ENCODE data around the gene AMMECR1.

AMMECR1 gene

GRCh38 chrX:110265661-110266060 lies 52.2 kb downstream of the AMMECR1 start:
- H3K27ac ChIP-seq (ENCODE audit: low read depth, low read length): no peak overlapping the region

GRCh38 chrX:110259117-110259516 lies 58.8 kb downstream of the AMMECR1 start:
- Histone ChIP-seq H3K9me3 (ENCODE audit: control insufficient read depth in 1 of 2, low read length in 2 of 2) (no peaks in the 10 kb centered on the region), H3K4me3 (ENCODE audit: low read depth in 1 of 2, low read length in 2 of 2) (no peak overlapping the region), H3K36me3 (ENCODE audit: control insufficient read depth in 1 of 2, insufficient read depth in 2 of 2, low read length in 2 of 2) (no peaks in the 10 kb centered on the region), H3K27ac (ENCODE audit: low read depth, low read length) (no peak overlapping the region), H3K4me1 (ENCODE audit: control insufficient read depth in 1 of 2, insufficient read depth in 2 of 2, low read length in 2 of 2) (no peaks in the 10 kb centered on the region), H3K9ac (ENCODE audit: low read depth in 1 of 2, low read length in 2 of 2) (no peak overlapping the region), H3K27me3 (ENCODE audit: control insufficient read depth in 1 of 2, insufficient read depth in 2 of 2, low read length in 2 of 2) (no peaks in the 10 kb centered on the region)

More at GRCh38 chrX:110265661-110266060, 52.2 kb downstream of the AMMECR1 start:
- no peaks in the 10 kb centered on the region for H3K9me3 ChIP-seq (ENCODE audit: control insufficient read depth in 1 of 2, low read length in 2 of 2)
- no peaks in the 10 kb centered on the region for H3K36me3 ChIP-seq (ENCODE audit: control insufficient read depth in 1 of 2, insufficient read depth in 2 of 2, low read length in 2 of 2)
- H3K27me3 ChIP-seq (ENCODE audit: control insufficient read depth in 1 of 2, insufficient read depth in 2 of 2, low read length in 2 of 2): no peaks in the 10 kb centered on the region
- H3K9ac ChIP-seq (ENCODE audit: low read depth in 1 of 2, low read length in 2 of 2): no peak overlapping the region
- H3K4me1 ChIP-seq (ENCODE audit: control insufficient read depth in 1 of 2, insufficient read depth in 2 of 2, low read length in 2 of 2): no peaks in the 10 kb centered on the region
- no peak overlapping the region for H3K4me3 ChIP-seq (ENCODE audit: low read depth in 1 of 2, low read length in 2 of 2)

- Histone ChIP-seq H3K4me3 (ENCODE audit: low read depth in 1 of 2, low read length in 2 of 2) (no peak overlapping the region), H3K27me3 (ENCODE audit: control insufficient read depth in 1 of 2, insufficient read depth in 2 of 2, low read length in 2 of 2) (no peaks in the 10 kb centered on the region), H3K9ac (ENCODE audit: low read depth in 1 of 2, low read length in 2 of 2) (no peak overlapping the region), H3K36me3 (ENCODE audit: control insufficient read depth in 1 of 2, insufficient read depth in 2 of 2, low read length in 2 of 2) (no peaks in the 10 kb centered on the region), H3K9me3 (ENCODE audit: control insufficient read depth in 1 of 2, low read length in 2 of 2) (no peaks in the 10 kb centered on the region), H3K4me1 (ENCODE audit: control insufficient read depth in 1 of 2, insufficient read depth in 2 of 2, low read length in 2 of 2) (no peaks in the 10 kb centered on the region), H3K27ac (ENCODE audit: low read depth, low read length) (no peak overlapping the region)
Observed at GRCh38 chrX:110258552-110258951, 59.3 kb downstream of the AMMECR1 start.

GRCh38 chrX:110257889-110258288 lies 60.0 kb downstream of the AMMECR1 start:
- Histone ChIP-seq H3K27ac (ENCODE audit: low read depth, low read length) (no peak overlapping the region), H3K27me3 (ENCODE audit: control insufficient read depth in 1 of 2, insufficient read depth in 2 of 2, low read length in 2 of 2) (no peaks in the 10 kb centered on the region), H3K9ac (ENCODE audit: low read depth in 1 of 2, low read length in 2 of 2) (no peak overlapping the region), H3K4me1 (ENCODE audit: control insufficient read depth in 1 of 2, insufficient read depth in 2 of 2, low read length in 2 of 2) (no peaks in the 10 kb centered on the region), H3K4me3 (ENCODE audit: low read depth in 1 of 2, low read length in 2 of 2) (no peak overlapping the region), H3K36me3 (ENCODE audit: control insufficient read depth in 1 of 2, insufficient read depth in 2 of 2, low read length in 2 of 2) (no peaks in the 10 kb centered on the region), H3K9me3 (ENCODE audit: control insufficient read depth in 1 of 2, low read length in 2 of 2) (no peaks in the 10 kb centered on the region)

- no peaks in the 10 kb centered on the region for H3K9me3 ChIP-seq (ENCODE audit: control insufficient read depth in 1 of 2, low read length in 2 of 2)
- H3K4me1 ChIP-seq (ENCODE audit: control insufficient read depth in 1 of 2, insufficient read depth in 2 of 2, low read length in 2 of 2): no peaks in the 10 kb centered on the region
- H3K36me3 ChIP-seq (ENCODE audit: control insufficient read depth in 1 of 2, insufficient read depth in 2 of 2, low read length in 2 of 2): no peaks in the 10 kb centered on the region
- no peak overlapping the region for H3K4me3 ChIP-seq (ENCODE audit: low read depth in 1 of 2, low read length in 2 of 2)
- no peak overlapping the region for H3K9ac ChIP-seq (ENCODE audit: low read depth in 1 of 2, low read length in 2 of 2)
- H3K27me3 ChIP-seq (ENCODE audit: control insufficient read depth in 1 of 2, insufficient read depth in 2 of 2, low read length in 2 of 2): no peaks in the 10 kb centered on the region
- H3K27ac ChIP-seq (ENCODE audit: low read depth, low read length): no peak overlapping the region
Observed at GRCh38 chrX:110252711-110253110, 65.2 kb downstream of the AMMECR1 start.

GRCh38 chrX:110251961-110252360 lies 65.9 kb downstream of the AMMECR1 start:
- no peaks in the 10 kb centered on the region for H3K4me1 ChIP-seq (ENCODE audit: control insufficient read depth in 1 of 2, insufficient read depth in 2 of 2, low read length in 2 of 2)
- no peaks in the 10 kb centered on the region for H3K27me3 ChIP-seq (ENCODE audit: control insufficient read depth in 1 of 2, insufficient read depth in 2 of 2, low read length in 2 of 2)
- H3K4me3 ChIP-seq (ENCODE audit: low read depth in 1 of 2, low read length in 2 of 2): no peak overlapping the region
- H3K9ac ChIP-seq (ENCODE audit: low read depth in 1 of 2, low read length in 2 of 2): no peak overlapping the region
- H3K36me3 ChIP-seq (ENCODE audit: control insufficient read depth in 1 of 2, insufficient read depth in 2 of 2, low read length in 2 of 2): no peaks in the 10 kb centered on the region
- H3K9me3 ChIP-seq (ENCODE audit: control insufficient read depth in 1 of 2, low read length in 2 of 2): no peaks in the 10 kb centered on the region
- H3K27ac ChIP-seq (ENCODE audit: low read depth, low read length): no peak overlapping the region

GRCh38 chrX:110251526-110251925 lies 66.4 kb downstream of the AMMECR1 start:
- Histone ChIP-seq H3K27me3 (ENCODE audit: control insufficient read depth in 1 of 2, insufficient read depth in 2 of 2, low read length in 2 of 2) (no peaks in the 10 kb centered on the region), H3K9me3 (ENCODE audit: control insufficient read depth in 1 of 2, low read length in 2 of 2) (no peaks in the 10 kb centered on the region), H3K27ac (ENCODE audit: low read depth, low read length) (no peak overlapping the region), H3K9ac (ENCODE audit: low read depth in 1 of 2, low read length in 2 of 2) (no peak overlapping the region), H3K36me3 (ENCODE audit: control insufficient read depth in 1 of 2, insufficient read depth in 2 of 2, low read length in 2 of 2) (no peaks in the 10 kb centered on the region), H3K4me3 (ENCODE audit: low read depth in 1 of 2, low read length in 2 of 2) (no peak overlapping the region), H3K4me1 (ENCODE audit: control insufficient read depth in 1 of 2, insufficient read depth in 2 of 2, low read length in 2 of 2) (no peaks in the 10 kb centered on the region)

GRCh38 chrX:110250847-110251246 lies 67.0 kb downstream of the AMMECR1 start:
- Histone ChIP-seq H3K9me3 (ENCODE audit: control insufficient read depth in 1 of 2, low read length in 2 of 2) (no peaks in the 10 kb centered on the region), H3K27me3 (ENCODE audit: control insufficient read depth in 1 of 2, insufficient read depth in 2 of 2, low read length in 2 of 2) (no peaks in the 10 kb centered on the region), H3K4me1 (ENCODE audit: control insufficient read depth in 1 of 2, insufficient read depth in 2 of 2, low read length in 2 of 2) (no peaks in the 10 kb centered on the region), H3K36me3 (ENCODE audit: control insufficient read depth in 1 of 2, insufficient read depth in 2 of 2, low read length in 2 of 2) (no peaks in the 10 kb centered on the region), H3K9ac (ENCODE audit: low read depth in 1 of 2, low read length in 2 of 2) (no peak overlapping the region), H3K4me3 (ENCODE audit: low read depth in 1 of 2, low read length in 2 of 2) (no peak overlapping the region), H3K27ac (ENCODE audit: low read depth, low read length) (no peak overlapping the region)

GRCh38 chrX:110248578-110248977 lies 69.3 kb downstream of the AMMECR1 start:
- H3K36me3 ChIP-seq (ENCODE audit: control insufficient read depth in 1 of 2, insufficient read depth in 2 of 2, low read length in 2 of 2): no peaks in the 10 kb centered on the region
- H3K4me1 ChIP-seq (ENCODE audit: control insufficient read depth in 1 of 2, insufficient read depth in 2 of 2, low read length in 2 of 2): no peaks in the 10 kb centered on the region
- no peak overlapping the region for H3K9ac ChIP-seq (ENCODE audit: low read depth in 1 of 2, low read length in 2 of 2)
- no peaks in the 10 kb centered on the region for H3K27me3 ChIP-seq (ENCODE audit: control insufficient read depth in 1 of 2, insufficient read depth in 2 of 2, low read length in 2 of 2)
- no peaks in the 10 kb centered on the region for H3K9me3 ChIP-seq (ENCODE audit: control insufficient read depth in 1 of 2, low read length in 2 of 2)
- no peak overlapping the region for H3K4me3 ChIP-seq (ENCODE audit: low read depth in 1 of 2, low read length in 2 of 2)
- H3K27ac ChIP-seq (ENCODE audit: low read depth, low read length): no peak overlapping the region

GRCh38 chrX:110245011-110245410 lies 72.9 kb downstream of the AMMECR1 start:
- Histone ChIP-seq H3K27ac (ENCODE audit: low read depth, low read length) (no peak overlapping the region), H3K9me3 (ENCODE audit: control insufficient read depth in 1 of 2, low read length in 2 of 2) (no peaks in the 10 kb centered on the region), H3K36me3 (ENCODE audit: control insufficient read depth in 1 of 2, insufficient read depth in 2 of 2, low read length in 2 of 2) (no peaks in the 10 kb centered on the region), H3K27me3 (ENCODE audit: control insufficient read depth in 1 of 2, insufficient read depth in 2 of 2, low read length in 2 of 2) (no peaks in the 10 kb centered on the region), H3K4me3 (ENCODE audit: low read depth in 1 of 2, low read length in 2 of 2) (no peak overlapping the region), H3K4me1 (ENCODE audit: control insufficient read depth in 1 of 2, insufficient read depth in 2 of 2, low read length in 2 of 2) (no peaks in the 10 kb centered on the region), H3K9ac (ENCODE audit: low read depth in 1 of 2, low read length in 2 of 2) (no peak overlapping the region)

GRCh38 chrX:110242371-110242770 lies 75.5 kb downstream of the AMMECR1 start:
- Histone ChIP-seq H3K36me3 (ENCODE audit: control insufficient read depth in 1 of 2, insufficient read depth in 2 of 2, low read length in 2 of 2) (no peaks in the 10 kb centered on the region), H3K27me3 (ENCODE audit: control insufficient read depth in 1 of 2, insufficient read depth in 2 of 2, low read length in 2 of 2) (no peaks in the 10 kb centered on the region), H3K4me1 (ENCODE audit: control insufficient read depth in 1 of 2, insufficient read depth in 2 of 2, low read length in 2 of 2) (no peaks in the 10 kb centered on the region), H3K9ac (ENCODE audit: low read depth in 1 of 2, low read length in 2 of 2) (no peak overlapping the region), H3K9me3 (ENCODE audit: control insufficient read depth in 1 of 2, low read length in 2 of 2) (no peaks in the 10 kb centered on the region), H3K27ac (ENCODE audit: low read depth, low read length) (no peak overlapping the region), H3K4me3 (ENCODE audit: low read depth in 1 of 2, low read length in 2 of 2) (no peak overlapping the region)
